PC-3 (cell line): ENCODE data around the gene BSG.

Source experiments
- CTCF ChIP-seq: fragments of 300-600 bp; sonication (generic); conservative IDR thresholded peaks from 2 replicates; pipeline ENCODE4 v1.5.1; 2017; ENCODE audit warnings: antibody characterized with exemption, low read depth, mild to moderate bottlenecking, low read length
- EZH2 ChIP-seq: fragments of 300-600 bp; sonication (generic); IDR thresholded peaks from one replicate; pipeline ENCODE4 v1.6.1; 2017; ENCODE audit warnings: antibody characterized with exemption, mild to moderate bottlenecking, low read length; ENCODE audit not compliant: unreplicated experiment

GRCh38 chr19:572140-572742, at the start of gene BSG:
- TF ChIP-seq CTCF (no peak), EZH2 (no peak)
